DND-41 (cell line): Measurements from ENCODE around the gene PCDHGC4.

ENCODE experiments used
- EZH2 ChIP-seq: IDR thresholded peaks from 3 replicates; pipeline ENCODE4 v1.6.1; 2012; ENCODE audit warnings: borderline replicate concordance, low read depth, mild to moderate bottlenecking, moderate library complexity, low read length, inconsistent platforms; ENCODE audit not compliant: severe bottlenecking
- TF ChIP-seq, protein P1 (sequence below): IDR thresholded peaks from 2 replicates; pipeline ENCODE4 v1.5.1; 2012; ENCODE audit warnings: borderline replicate concordance, low read length, moderate library complexity, mild to moderate bottlenecking; ENCODE audit not compliant: poor library complexity, severe bottlenecking; ENCODE audit errors: extremely low read depth

GRCh38 chr5:141493500-141494422 lies 8.9 kb downstream of the PCDHGC4 start:
- TF ChIP-seq, protein P1, sequence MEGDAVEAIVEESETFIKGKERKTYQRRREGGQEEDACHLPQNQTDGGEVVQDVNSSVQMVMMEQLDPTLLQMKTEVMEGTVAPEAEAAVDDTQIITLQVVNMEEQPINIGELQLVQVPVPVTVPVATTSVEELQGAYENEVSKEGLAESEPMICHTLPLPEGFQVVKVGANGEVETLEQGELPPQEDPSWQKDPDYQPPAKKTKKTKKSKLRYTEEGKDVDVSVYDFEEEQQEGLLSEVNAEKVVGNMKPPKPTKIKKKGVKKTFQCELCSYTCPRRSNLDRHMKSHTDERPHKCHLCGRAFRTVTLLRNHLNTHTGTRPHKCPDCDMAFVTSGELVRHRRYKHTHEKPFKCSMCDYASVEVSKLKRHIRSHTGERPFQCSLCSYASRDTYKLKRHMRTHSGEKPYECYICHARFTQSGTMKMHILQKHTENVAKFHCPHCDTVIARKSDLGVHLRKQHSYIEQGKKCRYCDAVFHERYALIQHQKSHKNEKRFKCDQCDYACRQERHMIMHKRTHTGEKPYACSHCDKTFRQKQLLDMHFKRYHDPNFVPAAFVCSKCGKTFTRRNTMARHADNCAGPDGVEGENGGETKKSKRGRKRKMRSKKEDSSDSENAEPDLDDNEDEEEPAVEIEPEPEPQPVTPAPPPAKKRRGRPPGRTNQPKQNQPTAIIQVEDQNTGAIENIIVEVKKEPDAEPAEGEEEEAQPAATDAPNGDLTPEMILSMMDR: no peak
- no peak for TF ChIP-seq EZH2
